ENCODE measurements around the gene PMAIP1. TPM values are rescaled to one million over a fixed set of nuclear protein-coding genes. Genes with fewer than 3 reads are reported as not detected.
A peak's percentile ranks its signal among the peaks of the same experiment; 100 is the strongest.

PMAIP1 gene
- total and polyA plus RNA-seq, 4 experiments from 2014 or later = 6.7 to 39.6 (median 9.0) TPM

- Mint-ChIP-seq H3K4me3 (peak overlapping the region in 2 of 8 donors; percentile 21 to 47), H3K27me3 (no peaks in the 10 kb centered on the region), H3K36me3 (peaks cover 3 to 14% of the 10 kb centered on the region in 2 donors), H3K4me1 (peaks cover 32 to 50% (median 44%) of the 10 kb centered on the region in 4 donors), H3K27ac (peak overlapping the region in 5 of 7 donors; percentile 1 to 87 (median 23)), H3K9me3 (no peaks in the 10 kb centered on the region)
- peaks cover 52% of the 10 kb centered on the region for H3K4me1 ChIP-seq (ENCODE audit: insufficient read depth, low read length)
- no peak overlapping the region for H3K27ac ChIP-seq (ENCODE audit: low read depth, low read length)
- H3K36me3 ChIP-seq (ENCODE audit: insufficient read depth, low read length) = no peaks in the 10 kb centered on the region
- DNase-seq = no peak
- ChIA-PET CTCF (ENCODE audit: partially characterized antibody) (interaction anchor here (1.6 kb wide), 1 partner anchor 69 kb away, joined by 4 read pairs; no protein-coding TSS in a partner anchor), POLR2A (ENCODE audit: partially characterized antibody) (no interaction called here)
- H3K27me3 ChIP-seq (ENCODE audit: insufficient read depth, low read length) = no peaks in the 10 kb centered on the region
- intact Hi-C loops (cut with micrococcal nuclease) = no loop called here
- H3K4me3 ChIP-seq (ENCODE audit: low read length in 2 of 2) = no peak overlapping the region
- no peaks in the 10 kb centered on the region for H3K9me3 ChIP-seq (ENCODE audit: control insufficient read depth in 1 of 2, low read length in 2 of 2)
Observed at GRCh38 chr18:59907172-59907571, 7.4 kb downstream of the PMAIP1 start.

- no peak overlapping the region for H3K27ac ChIP-seq (ENCODE audit: low read depth, low read length)
- Mint-ChIP-seq H3K4me1 (peaks cover 27 to 46% (median 39%) of the 10 kb centered on the region in 4 donors), H3K27ac (peak overlapping the region in 3 of 7 donors; percentile 4 to 87 (median 40)), H3K27me3 (no peaks in the 10 kb centered on the region), H3K4me3 (peak overlapping the region in 1 of 8 donors; percentile 47), H3K9me3 (no peaks in the 10 kb centered on the region), H3K36me3 (peaks cover 3 to 9% of the 10 kb centered on the region in 2 donors)
- H3K9me3 ChIP-seq (ENCODE audit: control insufficient read depth in 1 of 2, low read length in 2 of 2) = no peaks in the 10 kb centered on the region
- no peak for DNase-seq
- CTCF ChIA-PET (ENCODE audit: partially characterized antibody) = no interaction called here
- peaks cover 47% of the 10 kb centered on the region for H3K4me1 ChIP-seq (ENCODE audit: insufficient read depth, low read length)
- no peaks in the 10 kb centered on the region for H3K27me3 ChIP-seq (ENCODE audit: insufficient read depth, low read length)
- POLR2A ChIA-PET (ENCODE audit: partially characterized antibody) = no interaction called here
- no peak overlapping the region for H3K4me3 ChIP-seq (ENCODE audit: low read length in 2 of 2)
- intact Hi-C loops (cut with micrococcal nuclease) = no loop called here
- no peaks in the 10 kb centered on the region for H3K36me3 ChIP-seq (ENCODE audit: insufficient read depth, low read length)
Observed at GRCh38 chr18:59907660-59908059, 7.9 kb downstream of the PMAIP1 start.

GRCh38 chr18:59908799-59909198 is 9.0 kb downstream of the PMAIP1 start:
- POLR2A ChIA-PET (ENCODE audit: partially characterized antibody) = no interaction called here
- Mint-ChIP-seq H3K27ac (no peak overlapping the region), H3K4me3 (no peak overlapping the region), H3K27me3 (no peaks in the 10 kb centered on the region), H3K36me3 (peaks cover 0 to 2% of the 10 kb centered on the region in 2 donors), H3K9me3 (no peaks in the 10 kb centered on the region), H3K4me1 (peaks cover 26 to 38% (median 34%) of the 10 kb centered on the region in 4 donors)
- no peaks in the 10 kb centered on the region for H3K9me3 ChIP-seq (ENCODE audit: control insufficient read depth in 1 of 2, low read length in 2 of 2)
- DNase-seq = no peak
- CTCF ChIA-PET (ENCODE audit: partially characterized antibody) = interaction anchor here (0.9 to 1.0 kb wide), 2 partner anchors 8 to 13 kb away, joined by 3 read pairs; no protein-coding TSS in a partner anchor
- intact Hi-C loops (cut with micrococcal nuclease) = no loop called here
- no peaks in the 10 kb centered on the region for H3K36me3 ChIP-seq (ENCODE audit: insufficient read depth, low read length)
- H3K4me1 ChIP-seq (ENCODE audit: insufficient read depth, low read length) = peaks cover 37% of the 10 kb centered on the region
- no peak overlapping the region for H3K27ac ChIP-seq (ENCODE audit: low read depth, low read length)
- no peak overlapping the region for H3K4me3 ChIP-seq (ENCODE audit: low read length in 2 of 2)
- no peaks in the 10 kb centered on the region for H3K27me3 ChIP-seq (ENCODE audit: insufficient read depth, low read length)

GRCh38 chr18:59909289-59910036 is 9.7 kb downstream of the PMAIP1 start:
- Histone ChIP-seq H3K27ac (ENCODE audit: low read depth, low read length) (no peak overlapping the region), H3K27me3 (ENCODE audit: insufficient read depth, low read length) (no peaks in the 10 kb centered on the region), H3K36me3 (ENCODE audit: insufficient read depth, low read length) (no peaks in the 10 kb centered on the region), H3K4me3 (ENCODE audit: low read length in 2 of 2) (no peak overlapping the region), H3K9me3 (ENCODE audit: control insufficient read depth in 1 of 2, low read length in 2 of 2) (no peaks in the 10 kb centered on the region), H3K4me1 (ENCODE audit: insufficient read depth, low read length) (peaks cover 31% of the 10 kb centered on the region)
- H3K4me3 Mint-ChIP-seq = no peak overlapping the region
- peaks cover 22 to 32% (median 29%) of the 10 kb centered on the region in 4 donors for H3K4me1 Mint-ChIP-seq
- no peak overlapping the region for H3K27ac Mint-ChIP-seq
- no peak for DNase-seq
- ChIA-PET POLR2A (ENCODE audit: partially characterized antibody) (no interaction called here), CTCF (ENCODE audit: partially characterized antibody) (interaction anchor here (1.0 kb wide), 1 partner anchor 9 kb away, joined by 3 read pairs; no protein-coding TSS in a partner anchor)
- intact Hi-C loops (cut with micrococcal nuclease) = no loop called here
- H3K27me3 Mint-ChIP-seq = no peaks in the 10 kb centered on the region
- H3K9me3 Mint-ChIP-seq = no peaks in the 10 kb centered on the region
- no peaks in the 10 kb centered on the region for H3K36me3 Mint-ChIP-seq

- Mint-ChIP-seq H3K4me1 (peaks cover 9 to 17% (median 15%) of the 10 kb centered on the region in 4 donors), H3K4me3 (no peak overlapping the region), H3K9me3 (peaks cover 0 to 2% (median 0%) of the 10 kb centered on the region in 8 donors), H3K27me3 (no peaks in the 10 kb centered on the region), H3K36me3 (no peaks in the 10 kb centered on the region), H3K27ac (no peak overlapping the region)
- Histone ChIP-seq H3K9me3 (ENCODE audit: control insufficient read depth in 1 of 2, low read length in 2 of 2) (no peaks in the 10 kb centered on the region), H3K4me1 (ENCODE audit: insufficient read depth, low read length) (peaks cover 16% of the 10 kb centered on the region), H3K36me3 (ENCODE audit: insufficient read depth, low read length) (no peaks in the 10 kb centered on the region), H3K27me3 (ENCODE audit: insufficient read depth, low read length) (no peaks in the 10 kb centered on the region), H3K4me3 (ENCODE audit: low read length in 2 of 2) (no peak overlapping the region), H3K27ac (ENCODE audit: low read depth, low read length) (no peak overlapping the region)
- CTCF ChIA-PET (ENCODE audit: partially characterized antibody) = no interaction called here
- POLR2A ChIA-PET (ENCODE audit: partially characterized antibody) = no interaction called here
- no peak for DNase-seq
- intact Hi-C loops (cut with micrococcal nuclease) = no loop called here
Observed at GRCh38 chr18:59910967-59911366, 11.2 kb downstream of the PMAIP1 start.

GRCh38 chr18:59911600-59911999 is 11.8 kb downstream of the PMAIP1 start:
- H3K4me3 ChIP-seq (ENCODE audit: low read length in 2 of 2) = no peak overlapping the region
- H3K9me3 Mint-ChIP-seq = peaks cover 0 to 2% (median 0%) of the 10 kb centered on the region in 8 donors
- H3K36me3 Mint-ChIP-seq = no peaks in the 10 kb centered on the region
- no peaks in the 10 kb centered on the region for H3K36me3 ChIP-seq (ENCODE audit: insufficient read depth, low read length)
- POLR2A ChIA-PET (ENCODE audit: partially characterized antibody) = interaction anchor here (1.9 kb wide), 1 partner anchor 11 kb away, joined by 5 read pairs; no protein-coding TSS in a partner anchor
- no peak overlapping the region for H3K27ac Mint-ChIP-seq
- no peaks in the 10 kb centered on the region for H3K27me3 ChIP-seq (ENCODE audit: insufficient read depth, low read length)
- DNase-seq = no peak
- H3K27me3 Mint-ChIP-seq = no peaks in the 10 kb centered on the region
- H3K4me1 Mint-ChIP-seq = peaks cover 5 to 11% (median 9%) of the 10 kb centered on the region in 4 donors
- no peak overlapping the region for H3K4me3 Mint-ChIP-seq
- peaks cover 10% of the 10 kb centered on the region for H3K4me1 ChIP-seq (ENCODE audit: insufficient read depth, low read length)
- no peaks in the 10 kb centered on the region for H3K9me3 ChIP-seq (ENCODE audit: control insufficient read depth in 1 of 2, low read length in 2 of 2)
- intact Hi-C loops (cut with micrococcal nuclease) = no loop called here
- CTCF ChIA-PET (ENCODE audit: partially characterized antibody) = no interaction called here
- no peak overlapping the region for H3K27ac ChIP-seq (ENCODE audit: low read depth, low read length)

GRCh38 chr18:59912007-59912550 is 12.3 kb downstream of the PMAIP1 start:
- POLR2A ChIA-PET (ENCODE audit: partially characterized antibody) = interaction anchor here (1.9 kb wide), 1 partner anchor 11 kb away, joined by 5 read pairs; no protein-coding TSS in a partner anchor
- DNase-seq = no peak
- no peak overlapping the region for H3K27ac ChIP-seq (ENCODE audit: low read depth, low read length)
- peaks cover under 1 to 6% (median 5%) of the 10 kb centered on the region in 4 donors for H3K4me1 Mint-ChIP-seq
- no peaks in the 10 kb centered on the region for H3K36me3 ChIP-seq (ENCODE audit: insufficient read depth, low read length)
- CTCF ChIA-PET (ENCODE audit: partially characterized antibody) = interaction anchor here (1.2 kb wide), 1 partner anchor 11 kb away, joined by 4 read pairs; no protein-coding TSS in a partner anchor
- intact Hi-C loops (cut with micrococcal nuclease) = no loop called here
- no peak overlapping the region for H3K4me3 Mint-ChIP-seq
- H3K27me3 Mint-ChIP-seq = no peaks in the 10 kb centered on the region
- H3K27ac Mint-ChIP-seq = no peak overlapping the region
- H3K36me3 Mint-ChIP-seq = no peaks in the 10 kb centered on the region
- peaks cover 0 to 2% (median 0%) of the 10 kb centered on the region in 8 donors for H3K9me3 Mint-ChIP-seq
- no peaks in the 10 kb centered on the region for H3K9me3 ChIP-seq (ENCODE audit: control insufficient read depth in 1 of 2, low read length in 2 of 2)
- H3K27me3 ChIP-seq (ENCODE audit: insufficient read depth, low read length) = no peaks in the 10 kb centered on the region
- H3K4me1 ChIP-seq (ENCODE audit: insufficient read depth, low read length) = peaks cover 5% of the 10 kb centered on the region
- H3K4me3 ChIP-seq (ENCODE audit: low read length in 2 of 2) = no peak overlapping the region

All from CD4-positive, alpha-beta memory T cell (primary cell).